ENCODE data around the gene HOXA7.

HOXA7 gene

GRCh38 chr7:27160546-27161213 is 4.2 kb upstream of the HOXA7 start:
- H3K9me3 Mint-ChIP-seq, result no peaks in the 10 kb centered on the region
- peak overlapping the region; percentile 78 for H3K4me3 Mint-ChIP-seq
- H3K27me3 Mint-ChIP-seq, result peaks cover 60% of the 10 kb centered on the region
- peaks cover 29% of the 10 kb centered on the region for H3K4me1 Mint-ChIP-seq
- no peaks in the 10 kb centered on the region for H3K36me3 Mint-ChIP-seq
- H3K27ac Mint-ChIP-seq, result no peak overlapping the region

GRCh38 chr7:27160145-27160545 is 3.7 kb upstream of the HOXA7 start:
- Mint-ChIP-seq H3K36me3 (no peaks in the 10 kb centered on the region), H3K4me1 (peaks cover 31% of the 10 kb centered on the region), H3K27ac (no peak overlapping the region)

GRCh38 chr7:27159266-27160144 is 3.0 kb upstream of the HOXA7 start:
- Mint-ChIP-seq H3K4me1 (peaks cover 38% of the 10 kb centered on the region), H3K4me3 (peak overlapping the region; percentile 74), H3K9me3 (no peaks in the 10 kb centered on the region)

More at GRCh38 chr7:27160145-27160545, 3.7 kb upstream of the HOXA7 start:
- peaks cover 63% of the 10 kb centered on the region for H3K27me3 Mint-ChIP-seq
- H3K9me3 Mint-ChIP-seq, result no peaks in the 10 kb centered on the region
- H3K4me3 Mint-ChIP-seq, result peak overlapping the region; percentile 74

GRCh38 chr7:27158436-27159265 is 2.2 kb upstream of the HOXA7 start:
- H3K27ac Mint-ChIP-seq, result peak overlapping the region; percentile 43
- peak overlapping the region; percentile 6 for H3K4me3 Mint-ChIP-seq
- H3K4me1 Mint-ChIP-seq, result peaks cover 46% of the 10 kb centered on the region
- H3K9me3 Mint-ChIP-seq, result no peaks in the 10 kb centered on the region
- H3K36me3 Mint-ChIP-seq, result peaks cover 3% of the 10 kb centered on the region
- H3K27me3 Mint-ChIP-seq, result peaks cover 67% of the 10 kb centered on the region

More at GRCh38 chr7:27159266-27160144, 3.0 kb upstream of the HOXA7 start:
- H3K36me3 Mint-ChIP-seq, result peaks cover 3% of the 10 kb centered on the region
- no peak overlapping the region for H3K27ac Mint-ChIP-seq
- peaks cover 66% of the 10 kb centered on the region for H3K27me3 Mint-ChIP-seq

GRCh38 chr7:27157702-27158431 is 1.4 kb upstream of the HOXA7 start:
- H3K4me1 Mint-ChIP-seq, result peaks cover 50% of the 10 kb centered on the region
- peaks cover 3% of the 10 kb centered on the region for H3K36me3 Mint-ChIP-seq
- peaks cover 66% of the 10 kb centered on the region for H3K27me3 Mint-ChIP-seq
- H3K9me3 Mint-ChIP-seq, result no peaks in the 10 kb centered on the region
- H3K27ac Mint-ChIP-seq, result peak overlapping the region; percentile 61
- H3K4me3 Mint-ChIP-seq, result no peak overlapping the region

- Mint-ChIP-seq H3K4me3 (no peak overlapping the region), H3K36me3 (peaks cover 3% of the 10 kb centered on the region), H3K27me3 (peaks cover 64% of the 10 kb centered on the region), H3K27ac (peak overlapping the region; percentile 61), H3K9me3 (no peaks in the 10 kb centered on the region), H3K4me1 (peaks cover 50% of the 10 kb centered on the region)
Observed at GRCh38 chr7:27156916-27157701, 634 bp upstream of the HOXA7 start.

GRCh38 chr7:27155816-27156507 is 513 bp downstream of the HOXA7 start:
- H3K27ac Mint-ChIP-seq, result peak overlapping the region; percentile 79
- H3K27me3 Mint-ChIP-seq, result peaks cover 71% of the 10 kb centered on the region
- H3K4me3 Mint-ChIP-seq, result peak overlapping the region; percentile 70
- H3K36me3 Mint-ChIP-seq, result peaks cover 3% of the 10 kb centered on the region
- H3K4me1 Mint-ChIP-seq, result peaks cover 59% of the 10 kb centered on the region
- H3K9me3 Mint-ChIP-seq, result no peaks in the 10 kb centered on the region

- Mint-ChIP-seq H3K4me1 (peaks cover 65% of the 10 kb centered on the region), H3K27me3 (peaks cover 75% of the 10 kb centered on the region)
Observed at GRCh38 chr7:27154901-27155815, 1.3 kb downstream of the HOXA7 start.

GRCh38 chr7:27154369-27154768 is 2.1 kb downstream of the HOXA7 start:
- Mint-ChIP-seq H3K4me1 (peaks cover 60% of the 10 kb centered on the region), H3K36me3 (peaks cover 3% of the 10 kb centered on the region), H3K27me3 (peaks cover 75% of the 10 kb centered on the region), H3K4me3 (peak overlapping the region; percentile 80), H3K27ac (no peak overlapping the region), H3K9me3 (no peaks in the 10 kb centered on the region)

More at GRCh38 chr7:27154901-27155815, 1.3 kb downstream of the HOXA7 start:
- peak overlapping the region; percentile 79 for H3K27ac Mint-ChIP-seq
- H3K4me3 Mint-ChIP-seq, result peak overlapping the region; percentile 80
- no peaks in the 10 kb centered on the region for H3K9me3 Mint-ChIP-seq
- H3K36me3 Mint-ChIP-seq, result peaks cover 3% of the 10 kb centered on the region

- Mint-ChIP-seq H3K27ac (peak overlapping the region; percentile 72), H3K9me3 (no peaks in the 10 kb centered on the region), H3K36me3 (peaks cover 3% of the 10 kb centered on the region), H3K4me1 (peaks cover 58% of the 10 kb centered on the region), H3K4me3 (peak overlapping the region; percentile 33), H3K27me3 (peaks cover 71% of the 10 kb centered on the region)
Observed at GRCh38 chr7:27153526-27153925, 2.9 kb downstream of the HOXA7 start.

GRCh38 chr7:27152816-27153442 is 3.5 kb downstream of the HOXA7 start:
- Mint-ChIP-seq H3K4me3 (no peak overlapping the region), H3K27ac (no peak overlapping the region), H3K27me3 (peaks cover 72% of the 10 kb centered on the region), H3K4me1 (peaks cover 59% of the 10 kb centered on the region), H3K36me3 (peaks cover 3% of the 10 kb centered on the region), H3K9me3 (no peaks in the 10 kb centered on the region)

GRCh38 chr7:27151931-27152815 is 4.3 kb downstream of the HOXA7 start, which contains the start of gene HOXA3:
TSS of gene HOXA3 (minus strand) at chr7:27152583. CDS start at chr7:27110640, 41,943 bp downstream.
- peaks cover 57% of the 10 kb centered on the region for H3K4me1 Mint-ChIP-seq
- peaks cover 67% of the 10 kb centered on the region for H3K27me3 Mint-ChIP-seq
- no peaks in the 10 kb centered on the region for H3K9me3 Mint-ChIP-seq
- peaks cover 3% of the 10 kb centered on the region for H3K36me3 Mint-ChIP-seq
- H3K27ac Mint-ChIP-seq, result peak within 1 kb of the TSS; percentile 91
- peak within 1 kb of the TSS; percentile 80 for H3K4me3 Mint-ChIP-seq
